ENCODE results near the gene ZDHHC20. TPM values are rescaled to one million over a fixed set of nuclear protein-coding genes. Genes with fewer than 3 reads are reported as not detected.
A peak's percentile ranks its signal among the peaks of the same experiment; 100 is the strongest.

The ZDHHC20 gene
- polyA plus RNA-seq, 4 donors: 17.8 to 68.8 (median 23.1) TPM

- Histone ChIP-seq H3K27ac (ENCODE audit: low read depth in 1 of 3, low read length in 2 of 3) (no peak overlapping the region), H3K9me3 (ENCODE audit: control insufficient read depth in 2 of 2, insufficient read depth in 1 of 2, low read depth in 1 of 2, low read length in 1 of 2) (no peaks in the 10 kb centered on the region), H3K4me3 (ENCODE audit: low read depth in 1 of 3, low read length in 3 of 3) (no peak overlapping the region), H3K36me3 (ENCODE audit: control insufficient read depth in 3 of 3, insufficient read depth in 2 of 3, low read depth in 1 of 3, low read length in 3 of 3) (no peaks in the 10 kb centered on the region), H3K4me1 (ENCODE audit: control insufficient read depth in 3 of 3, insufficient read depth in 2 of 3, low read depth in 1 of 3, low read length in 2 of 3) (no peaks in the 10 kb centered on the region), H3K27me3 (ENCODE audit: control insufficient read depth in 3 of 3, insufficient read depth in 3 of 3, low read length in 3 of 3) (no peaks in the 10 kb centered on the region)
- DNase-seq (peak in 1 of 2 donors; percentile 7), FAIRE-seq (no peak)
- 71 to 80% (median 76%) methylated on average over 4 of the region's 4 CpGs for WGBS, 3 donors
Measured at GRCh38 chr13:21365574-21365973, 93.5 kb downstream of the ZDHHC20 start.

GRCh38 chr13:21364916-21365315, 94.2 kb downstream of the ZDHHC20 start:
- 73 to 82% (median 73%) methylated on average over 4 of the region's 4 CpGs for WGBS, 3 donors
- FAIRE-seq (no peak), DNase-seq (no peak)
- Histone ChIP-seq H3K36me3 (ENCODE audit: control insufficient read depth in 3 of 3, insufficient read depth in 2 of 3, low read depth in 1 of 3, low read length in 3 of 3) (no peaks in the 10 kb centered on the region), H3K27me3 (ENCODE audit: control insufficient read depth in 3 of 3, insufficient read depth in 3 of 3, low read length in 3 of 3) (no peaks in the 10 kb centered on the region), H3K4me3 (ENCODE audit: low read depth in 1 of 3, low read length in 3 of 3) (no peak overlapping the region), H3K27ac (ENCODE audit: low read depth in 1 of 3, low read length in 2 of 3) (no peak overlapping the region), H3K9me3 (ENCODE audit: control insufficient read depth in 2 of 2, insufficient read depth in 1 of 2, low read depth in 1 of 2, low read length in 1 of 2) (no peaks in the 10 kb centered on the region), H3K4me1 (ENCODE audit: control insufficient read depth in 3 of 3, insufficient read depth in 2 of 3, low read depth in 1 of 3, low read length in 2 of 3) (no peaks in the 10 kb centered on the region)

- WGBS, 3 donors: 85 to 89% (median 88%) methylated on average over 7 of the region's 7 CpGs
Measured at GRCh38 chr13:21364357-21364756, 94.7 kb downstream of the ZDHHC20 start.

GRCh38 chr13:21362741-21363140, 96.4 kb downstream of the ZDHHC20 start:
- no peak overlapping the region for H3K27ac ChIP-seq (ENCODE audit: low read depth in 1 of 3, low read length in 2 of 3)
- H3K4me3 ChIP-seq (ENCODE audit: low read depth in 1 of 3, low read length in 3 of 3): no peak overlapping the region
- FAIRE-seq (no peak), DNase-seq (no peak)
- H3K36me3 ChIP-seq (ENCODE audit: control insufficient read depth in 3 of 3, insufficient read depth in 2 of 3, low read depth in 1 of 3, low read length in 3 of 3): no peaks in the 10 kb centered on the region
- H3K27me3 ChIP-seq (ENCODE audit: control insufficient read depth in 3 of 3, insufficient read depth in 3 of 3, low read length in 3 of 3): no peaks in the 10 kb centered on the region
- WGBS, 3 donors: 87 to 91% (median 89%) methylated on average over 4 of the region's 4 CpGs
- H3K4me1 ChIP-seq (ENCODE audit: control insufficient read depth in 3 of 3, insufficient read depth in 2 of 3, low read depth in 1 of 3, low read length in 2 of 3): no peaks in the 10 kb centered on the region
- no peaks in the 10 kb centered on the region for H3K9me3 ChIP-seq (ENCODE audit: control insufficient read depth in 2 of 2, insufficient read depth in 1 of 2, low read depth in 1 of 2, low read length in 1 of 2)

More at GRCh38 chr13:21364357-21364756, 94.7 kb downstream of the ZDHHC20 start:
- no peak overlapping the region for H3K27ac ChIP-seq (ENCODE audit: low read depth in 1 of 3, low read length in 2 of 3)
- H3K27me3 ChIP-seq (ENCODE audit: control insufficient read depth in 3 of 3, insufficient read depth in 3 of 3, low read length in 3 of 3): no peaks in the 10 kb centered on the region
- no peaks in the 10 kb centered on the region for H3K4me1 ChIP-seq (ENCODE audit: control insufficient read depth in 3 of 3, insufficient read depth in 2 of 3, low read depth in 1 of 3, low read length in 2 of 3)
- FAIRE-seq (no peak), DNase-seq (no peak)
- H3K4me3 ChIP-seq (ENCODE audit: low read depth in 1 of 3, low read length in 3 of 3): no peak overlapping the region
- H3K36me3 ChIP-seq (ENCODE audit: control insufficient read depth in 3 of 3, insufficient read depth in 2 of 3, low read depth in 1 of 3, low read length in 3 of 3): no peaks in the 10 kb centered on the region
- H3K9me3 ChIP-seq (ENCODE audit: control insufficient read depth in 2 of 2, insufficient read depth in 1 of 2, low read depth in 1 of 2, low read length in 1 of 2): no peaks in the 10 kb centered on the region

GRCh38 chr13:21361706-21362105, 97.4 kb downstream of the ZDHHC20 start:
- FAIRE-seq: no peak

GRCh38 chr13:21361123-21361522, 98.0 kb downstream of the ZDHHC20 start:
- no peak for FAIRE-seq
- H3K4me3 ChIP-seq (ENCODE audit: low read depth in 1 of 3, low read length in 3 of 3): no peak overlapping the region
- 79 to 85% (median 80%) methylated on average over 7 of the region's 7 CpGs for WGBS, 3 donors

More at GRCh38 chr13:21361706-21362105, 97.4 kb downstream of the ZDHHC20 start:
- H3K27me3 ChIP-seq (ENCODE audit: control insufficient read depth in 3 of 3, insufficient read depth in 3 of 3, low read length in 3 of 3): no peaks in the 10 kb centered on the region
- H3K9me3 ChIP-seq (ENCODE audit: control insufficient read depth in 2 of 2, insufficient read depth in 1 of 2, low read depth in 1 of 2, low read length in 1 of 2): no peaks in the 10 kb centered on the region
- H3K4me3 ChIP-seq (ENCODE audit: low read depth in 1 of 3, low read length in 3 of 3): no peak overlapping the region
- 71 to 85% (median 78%) methylated on average over 3 of the region's 3 CpGs for WGBS, 3 donors
- no peaks in the 10 kb centered on the region for H3K4me1 ChIP-seq (ENCODE audit: control insufficient read depth in 3 of 3, insufficient read depth in 2 of 3, low read depth in 1 of 3, low read length in 2 of 3)
- no peaks in the 10 kb centered on the region for H3K36me3 ChIP-seq (ENCODE audit: control insufficient read depth in 3 of 3, insufficient read depth in 2 of 3, low read depth in 1 of 3, low read length in 3 of 3)
- DNase-seq: no peak
- H3K27ac ChIP-seq (ENCODE audit: low read depth in 1 of 3, low read length in 2 of 3): no peak overlapping the region

GRCh38 chr13:21360463-21360862, 98.6 kb downstream of the ZDHHC20 start:
- no peak for FAIRE-seq
- no peaks in the 10 kb centered on the region for H3K27me3 ChIP-seq (ENCODE audit: control insufficient read depth in 3 of 3, insufficient read depth in 3 of 3, low read length in 3 of 3)
- no peaks in the 10 kb centered on the region for H3K4me1 ChIP-seq (ENCODE audit: control insufficient read depth in 3 of 3, insufficient read depth in 2 of 3, low read depth in 1 of 3, low read length in 2 of 3)
- H3K27ac ChIP-seq (ENCODE audit: low read depth in 1 of 3, low read length in 2 of 3): no peak overlapping the region
- 89 to 96% (median 94%) methylated on average over 4 of the region's 4 CpGs for WGBS, 3 donors
- no peak overlapping the region for H3K4me3 ChIP-seq (ENCODE audit: low read depth in 1 of 3, low read length in 3 of 3)
- no peaks in the 10 kb centered on the region for H3K36me3 ChIP-seq (ENCODE audit: control insufficient read depth in 3 of 3, insufficient read depth in 2 of 3, low read depth in 1 of 3, low read length in 3 of 3)
- no peak for DNase-seq
- H3K9me3 ChIP-seq (ENCODE audit: control insufficient read depth in 2 of 2, insufficient read depth in 1 of 2, low read depth in 1 of 2, low read length in 1 of 2): no peaks in the 10 kb centered on the region

More at GRCh38 chr13:21361123-21361522, 98.0 kb downstream of the ZDHHC20 start:
- Histone ChIP-seq H3K9me3 (ENCODE audit: control insufficient read depth in 2 of 2, insufficient read depth in 1 of 2, low read depth in 1 of 2, low read length in 1 of 2) (no peaks in the 10 kb centered on the region), H3K27me3 (ENCODE audit: control insufficient read depth in 3 of 3, insufficient read depth in 3 of 3, low read length in 3 of 3) (no peaks in the 10 kb centered on the region), H3K36me3 (ENCODE audit: control insufficient read depth in 3 of 3, insufficient read depth in 2 of 3, low read depth in 1 of 3, low read length in 3 of 3) (no peaks in the 10 kb centered on the region), H3K27ac (ENCODE audit: low read depth in 1 of 3, low read length in 2 of 3) (no peak overlapping the region), H3K4me1 (ENCODE audit: control insufficient read depth in 3 of 3, insufficient read depth in 2 of 3, low read depth in 1 of 3, low read length in 2 of 3) (no peaks in the 10 kb centered on the region)
- no peak for DNase-seq

- Histone ChIP-seq H3K4me1 (ENCODE audit: control insufficient read depth in 3 of 3, insufficient read depth in 2 of 3, low read depth in 1 of 3, low read length in 2 of 3) (no peaks in the 10 kb centered on the region), H3K27ac (ENCODE audit: low read depth in 1 of 3, low read length in 2 of 3) (no peak overlapping the region), H3K9me3 (ENCODE audit: control insufficient read depth in 2 of 2, insufficient read depth in 1 of 2, low read depth in 1 of 2, low read length in 1 of 2) (no peaks in the 10 kb centered on the region), H3K4me3 (ENCODE audit: low read depth in 1 of 3, low read length in 3 of 3) (no peak overlapping the region), H3K27me3 (ENCODE audit: control insufficient read depth in 3 of 3, insufficient read depth in 3 of 3, low read length in 3 of 3) (no peaks in the 10 kb centered on the region), H3K36me3 (ENCODE audit: control insufficient read depth in 3 of 3, insufficient read depth in 2 of 3, low read depth in 1 of 3, low read length in 3 of 3) (no peaks in the 10 kb centered on the region)
- DNase-seq (no peak), FAIRE-seq (no peak)
- WGBS, 3 donors: 61 to 75% (median 64%) methylated on average over 5 of the region's 5 CpGs
Measured at GRCh38 chr13:21359855-21360254, 99.2 kb downstream of the ZDHHC20 start.

- DNase-seq (no peak), FAIRE-seq (no peak)
- Histone ChIP-seq H3K27me3 (ENCODE audit: control insufficient read depth in 3 of 3, insufficient read depth in 3 of 3, low read length in 3 of 3) (no peaks in the 10 kb centered on the region), H3K9me3 (ENCODE audit: control insufficient read depth in 2 of 2, insufficient read depth in 1 of 2, low read depth in 1 of 2, low read length in 1 of 2) (peaks cover 0 to 3% of the 10 kb centered on the region in 2 donors), H3K4me1 (ENCODE audit: control insufficient read depth in 3 of 3, insufficient read depth in 2 of 3, low read depth in 1 of 3, low read length in 2 of 3) (no peaks in the 10 kb centered on the region), H3K36me3 (ENCODE audit: control insufficient read depth in 3 of 3, insufficient read depth in 2 of 3, low read depth in 1 of 3, low read length in 3 of 3) (no peaks in the 10 kb centered on the region), H3K27ac (ENCODE audit: low read depth in 1 of 3, low read length in 2 of 3) (no peak overlapping the region), H3K4me3 (ENCODE audit: low read depth in 1 of 3, low read length in 3 of 3) (no peak overlapping the region)
- WGBS, 3 donors: 65 to 80% (median 78%) methylated on average over 3 of the region's 3 CpGs
Measured at GRCh38 chr13:21355304-21355703, 103.8 kb downstream of the ZDHHC20 start.

All from small intestine (tissue), 7 donors.